Colon (tissue), 2 donors: ENCODE results near the gene NDUFS6.
"Not testable (repeated sequence)": the region's sequence is repeated elsewhere in the genome, so short reads cannot be mapped to it uniquely, and the experiment has no call there.

ENCODE experiments used
- FAIRE-seq: peaks from 2 replicates; lab custom pipeline; 2012; peaks lifted over from hg19 to GRCh38; lab: Jason Lieb, UNC
- donor health status: control.
- donor health status: control.

NDUFS6 gene

GRCh38 chr5:1798589-1798988 is 2.6 kb upstream of the NDUFS6 start:
- not testable (repeated sequence) for FAIRE-seq

DNA sequence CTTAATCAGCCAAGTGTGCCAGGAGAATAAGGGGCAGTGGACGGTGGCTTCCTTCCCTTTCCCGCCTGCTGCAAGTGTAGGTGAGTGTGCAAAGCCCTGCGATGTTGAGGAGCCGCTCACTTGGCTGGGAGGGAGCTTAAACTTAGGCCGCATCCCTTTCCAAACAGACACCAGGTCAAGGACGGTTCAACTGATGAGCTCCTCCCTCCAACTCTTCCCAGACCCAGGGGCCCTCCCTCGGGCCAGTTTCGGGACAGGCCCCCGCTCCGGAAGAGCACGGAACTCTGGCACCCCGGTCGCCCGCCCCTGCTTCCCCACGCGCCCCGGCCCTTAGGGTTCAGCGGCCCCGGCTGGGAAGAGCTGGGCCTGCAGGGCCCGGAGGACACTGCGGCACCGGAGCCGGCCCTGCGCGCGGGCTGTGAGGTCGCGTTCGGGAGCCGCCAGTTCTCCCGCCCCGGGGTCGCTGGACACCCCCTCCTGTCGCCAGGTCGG is 2.1 kb upstream of the NDUFS6 start:
- no peak for FAIRE-seq

GRCh38 chr5:1799602-1800471 is 1.4 kb upstream of the NDUFS6 start, which contains the start of gene MRPL36:
Gene MRPL36 (minus strand): TSS chr5:1799837. CDS start chr5:1798935, 902 bp downstream.
- FAIRE-seq: no peak

DNA sequence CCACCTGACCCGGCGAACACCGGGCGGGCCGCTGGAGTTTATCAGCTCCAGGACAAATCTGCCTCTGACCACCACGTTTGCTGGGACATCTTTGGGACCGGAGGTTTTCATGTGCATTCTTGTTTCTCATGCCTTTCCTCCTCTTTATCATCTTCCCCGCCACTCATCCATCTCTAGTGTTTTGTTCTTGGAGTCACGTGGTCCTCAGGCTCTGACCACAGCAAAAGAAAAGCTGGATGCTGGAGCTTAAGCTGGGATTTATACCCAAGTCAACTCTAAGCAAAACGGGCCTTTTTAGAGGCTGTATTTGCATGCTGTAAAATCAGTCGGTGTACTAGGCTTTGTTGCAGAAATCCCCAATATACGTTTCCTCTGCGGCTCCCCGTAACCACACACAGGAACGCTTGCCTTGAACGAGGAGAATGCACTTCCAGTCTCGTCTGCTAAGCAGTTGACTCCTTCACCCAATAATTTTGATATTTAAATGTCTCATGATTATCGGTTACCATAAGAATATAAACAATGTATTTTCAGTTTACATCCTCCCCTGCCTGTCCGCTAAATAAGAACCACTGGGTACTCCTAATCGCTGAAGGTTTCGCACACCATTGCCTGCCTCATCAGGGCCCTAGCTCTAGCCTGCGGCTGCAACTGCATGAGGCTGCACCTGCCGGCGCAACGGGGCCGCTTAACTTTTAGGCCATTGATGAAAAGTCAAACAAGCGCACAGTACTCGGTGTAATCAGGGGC is 560 bp upstream of the NDUFS6 start:
- no peak for FAIRE-seq

DNA sequence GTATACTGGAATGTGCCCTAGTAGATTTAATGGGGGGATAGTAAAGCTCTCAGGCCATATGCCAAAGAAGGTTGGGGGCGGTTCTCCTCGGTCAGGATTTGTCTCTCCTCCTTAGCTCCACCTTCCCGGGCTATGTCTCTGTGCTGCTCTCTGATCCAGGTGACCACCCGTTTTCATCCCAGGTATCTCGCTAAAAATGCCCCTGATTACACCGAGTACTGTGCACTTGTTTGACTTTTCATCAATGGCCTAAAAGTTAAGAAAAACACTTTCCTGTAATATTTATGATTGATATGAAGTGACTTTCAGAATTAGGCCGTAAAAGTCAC is 724 bp downstream of the NDUFS6 start:
- no peak for FAIRE-seq

- no peak for FAIRE-seq
These were observed 2.0 kb downstream of the NDUFS6 start for GRCh38 chr5:1803192-1803591.

GRCh38 chr5:1804001-1804690 is 2.9 kb downstream of the NDUFS6 start:
- no peak for FAIRE-seq

GRCh38 chr5:1805326-1805725 is 4.1 kb downstream of the NDUFS6 start:
- no peak for FAIRE-seq

DNA sequence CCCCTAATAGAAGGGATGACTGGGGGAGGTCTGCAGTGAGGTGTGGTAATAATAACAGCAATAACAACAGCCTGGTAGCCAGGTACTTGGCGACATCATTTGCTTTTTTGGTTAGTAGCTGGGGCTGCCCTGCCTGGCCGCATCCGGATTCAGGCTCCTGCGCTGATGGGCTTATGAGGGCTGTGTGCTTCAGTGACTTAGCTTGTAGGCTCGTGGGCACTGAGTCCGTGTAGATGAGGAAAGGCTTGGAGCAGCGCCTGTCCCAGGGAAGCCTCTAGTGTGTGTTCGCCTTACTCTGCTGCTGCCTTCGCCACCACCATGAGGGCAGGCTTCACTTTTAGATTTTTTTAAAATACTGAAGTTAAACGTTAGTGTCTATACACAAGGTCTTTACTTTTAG is 4.5 kb downstream of the NDUFS6 start:
- no peak for FAIRE-seq

GRCh38 chr5:1806199-1806598 is 5.0 kb downstream of the NDUFS6 start:
- FAIRE-seq: no peak

- no peak for FAIRE-seq
These were observed 5.8 kb downstream of the NDUFS6 start for GRCh38 chr5:1806974-1807373.

GRCh38 chr5:1807451-1808185 is 6.4 kb downstream of the NDUFS6 start:
- no peak for FAIRE-seq

DNA sequence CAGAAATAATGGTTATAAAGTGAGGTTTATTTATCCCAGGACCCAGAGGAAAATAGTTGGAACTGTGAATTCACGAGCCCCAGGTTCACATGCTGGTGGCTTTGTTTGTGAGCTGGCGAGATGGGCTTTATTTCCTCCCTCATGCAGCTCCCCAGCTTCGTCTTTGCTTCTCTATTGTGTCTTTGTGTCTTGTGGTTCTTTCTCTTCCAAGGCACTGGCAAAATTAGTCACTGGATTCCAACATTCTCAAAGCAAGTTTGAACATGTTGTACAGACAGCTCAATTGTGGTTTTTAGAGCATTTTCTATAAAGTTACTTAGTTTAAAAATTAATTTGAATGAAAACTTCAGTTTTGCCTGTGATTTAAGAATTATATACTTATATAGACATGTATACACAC is 7.2 kb downstream of the NDUFS6 start:
- FAIRE-seq: no peak

DNA sequence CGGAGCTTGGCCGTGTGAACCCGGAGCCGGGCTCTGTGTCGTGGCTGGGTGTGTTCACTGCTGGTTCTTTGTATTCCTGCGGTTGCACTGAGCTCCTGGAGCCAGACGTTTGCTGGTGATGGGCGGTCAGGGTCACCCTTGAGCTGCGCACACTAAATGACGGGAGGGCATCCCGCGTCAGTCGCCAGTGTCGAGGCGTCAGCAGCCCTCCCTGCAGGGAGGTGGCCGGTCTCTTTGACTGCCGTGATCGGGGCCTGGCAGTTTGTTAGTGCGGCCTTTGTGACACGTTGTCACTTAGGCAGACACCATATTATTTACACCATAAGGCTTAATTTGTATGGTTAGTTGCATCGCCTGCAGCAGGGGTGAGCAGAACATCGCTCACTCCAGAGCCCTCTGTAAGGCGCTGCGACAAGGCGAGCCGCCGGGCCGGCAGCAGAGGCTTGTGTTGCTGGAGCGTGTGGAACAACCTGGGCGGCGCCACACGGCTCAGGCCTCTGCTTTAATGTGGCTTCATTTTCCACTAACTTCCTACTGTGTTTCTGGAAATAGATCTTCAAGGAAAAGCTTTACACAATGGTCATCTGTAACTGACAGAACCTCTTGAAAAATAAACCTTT is 8.3 kb downstream of the NDUFS6 start:
- FAIRE-seq: no peak

DNA sequence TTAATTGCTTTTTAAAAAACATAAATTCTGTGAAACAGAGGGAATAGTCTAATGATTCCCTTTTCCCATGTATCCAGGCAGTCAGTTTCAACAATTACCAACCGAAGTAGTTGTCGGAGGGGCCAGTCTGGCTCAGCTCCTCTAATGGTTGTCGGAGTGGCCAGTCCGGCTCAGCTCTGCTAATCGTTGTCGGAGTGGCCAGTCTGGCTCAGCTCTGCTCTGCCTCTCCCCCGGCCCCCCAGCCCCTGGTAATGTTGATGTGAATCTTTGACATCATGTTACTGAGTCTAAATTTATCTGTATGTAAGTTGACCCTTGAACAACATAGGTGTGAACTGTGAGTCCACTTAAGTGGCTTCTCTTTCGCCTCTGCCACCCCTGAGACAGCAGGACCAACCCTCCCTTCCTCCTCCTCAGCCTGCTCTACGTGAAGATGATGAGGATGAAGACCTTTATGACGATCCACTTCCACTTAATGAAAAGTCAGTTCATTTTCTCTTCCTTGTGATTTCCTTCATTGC is 9.4 kb downstream of the NDUFS6 start:
- no peak for FAIRE-seq

- no peak for FAIRE-seq
These were observed 13.2 kb downstream of the NDUFS6 start for GRCh38 chr5:1814183-1815020.

DNA sequence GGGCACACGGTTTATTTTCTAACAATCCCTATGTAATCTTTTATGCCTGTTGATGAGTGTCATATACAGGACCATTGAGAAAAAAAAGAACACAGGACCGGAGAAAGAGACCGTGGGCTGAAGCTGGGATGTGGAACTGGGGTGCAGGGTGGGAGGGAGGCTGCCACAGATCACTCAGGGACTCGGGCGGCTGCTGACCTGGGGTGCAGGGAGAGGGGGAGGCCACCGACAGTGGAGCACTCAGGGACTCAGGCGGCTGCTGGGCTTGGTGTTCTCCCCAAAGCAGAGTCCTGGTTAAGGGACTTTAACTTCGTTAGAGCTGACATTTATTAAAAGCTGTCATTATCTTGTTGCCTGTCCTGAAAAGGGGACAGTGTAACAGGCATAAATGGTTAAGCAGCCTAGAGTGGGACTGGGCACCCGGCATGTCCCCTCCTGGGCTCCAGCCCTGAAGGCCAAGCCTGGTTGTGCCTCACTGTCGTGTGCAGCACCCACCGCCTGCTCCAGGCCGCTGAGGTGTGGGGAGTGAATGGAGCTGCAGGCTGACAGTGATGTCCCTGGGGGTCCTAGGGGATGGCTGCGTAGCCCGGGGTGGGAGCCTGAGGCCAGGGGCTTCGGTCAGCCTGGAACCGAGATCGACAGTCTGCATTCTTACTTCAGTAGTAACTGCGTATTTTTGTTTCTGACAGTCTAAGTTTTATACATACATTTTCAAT is 14.0 kb downstream of the NDUFS6 start:
- no peak for FAIRE-seq

DNA sequence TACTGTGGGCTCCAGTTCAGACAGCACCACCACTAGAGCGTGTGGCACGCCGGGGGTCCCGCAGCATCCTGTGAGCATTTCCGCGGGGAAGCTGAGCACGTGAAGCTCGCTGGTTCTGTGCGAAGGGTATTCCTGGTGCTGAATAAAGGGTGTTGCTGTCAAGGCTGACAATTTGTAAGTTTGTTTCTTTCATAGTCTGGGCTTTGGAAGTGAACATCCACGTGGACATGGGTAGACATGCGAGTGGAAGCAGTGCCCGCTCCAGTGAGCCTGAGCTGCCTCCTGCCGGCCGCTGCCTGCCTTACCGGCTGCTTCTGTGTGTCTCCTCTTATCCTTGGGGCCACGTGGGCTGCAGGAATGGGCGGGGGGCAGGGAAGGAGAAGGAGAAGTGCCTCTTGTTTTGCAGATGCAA is 14.7 kb downstream of the NDUFS6 start:
- no peak for FAIRE-seq

GRCh38 chr5:1816495-1817089 is 15.4 kb downstream of the NDUFS6 start:
- not testable (repeated sequence) for FAIRE-seq
